Upper lobe of left lung (tissue), 4 donors: ENCODE measurements around the gene QKI.

ENCODE experiments used
- EP300 ChIP-seq, 4 donors: sonication (generic); formaldehyde crosslinking; IDR thresholded peaks; one replicate each; pipeline ENCODE4 v1.5.1; 2017; ENCODE audit warnings: antibody characterized with exemption in 4 of 4, control low read depth in 2 of 4
- TF ChIP-seq, protein P1 (sequence below), 6 experiments: fragments of 450-650 bp in 4 of 6; fragments of 200-600 bp in 2 of 6; sonication (generic) in 2 of 6; IDR thresholded peaks; one replicate each; pipeline ENCODE4 v1.5.1; 2016 to 2019; ENCODE audit warnings: antibody characterized with exemption in 6 of 6

DNA sequence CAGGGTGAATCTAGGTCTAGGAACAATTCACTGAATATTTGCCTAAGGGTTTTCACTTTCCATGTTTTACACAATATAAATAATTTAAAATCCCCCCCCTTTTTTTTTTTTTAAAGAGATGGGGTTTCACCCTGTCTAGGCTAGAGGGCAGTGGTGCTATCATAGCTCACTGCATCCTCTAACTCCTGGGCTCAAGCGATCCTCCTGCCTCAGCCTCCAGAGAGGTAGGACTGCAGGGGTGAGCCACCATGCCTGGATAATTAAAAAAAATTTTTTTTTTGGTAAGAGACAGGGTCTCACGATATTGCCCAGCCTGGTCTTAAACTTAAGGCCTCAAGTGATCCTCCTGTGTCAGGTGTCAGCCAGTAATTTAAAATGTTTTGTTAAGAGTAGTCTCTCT is 17.8 kb downstream of the QKI start:
- TF ChIP-seq EP300 (IDR thresholded peaks at IDR 0.05), result no peak
- TF ChIP-seq, protein P1, sequence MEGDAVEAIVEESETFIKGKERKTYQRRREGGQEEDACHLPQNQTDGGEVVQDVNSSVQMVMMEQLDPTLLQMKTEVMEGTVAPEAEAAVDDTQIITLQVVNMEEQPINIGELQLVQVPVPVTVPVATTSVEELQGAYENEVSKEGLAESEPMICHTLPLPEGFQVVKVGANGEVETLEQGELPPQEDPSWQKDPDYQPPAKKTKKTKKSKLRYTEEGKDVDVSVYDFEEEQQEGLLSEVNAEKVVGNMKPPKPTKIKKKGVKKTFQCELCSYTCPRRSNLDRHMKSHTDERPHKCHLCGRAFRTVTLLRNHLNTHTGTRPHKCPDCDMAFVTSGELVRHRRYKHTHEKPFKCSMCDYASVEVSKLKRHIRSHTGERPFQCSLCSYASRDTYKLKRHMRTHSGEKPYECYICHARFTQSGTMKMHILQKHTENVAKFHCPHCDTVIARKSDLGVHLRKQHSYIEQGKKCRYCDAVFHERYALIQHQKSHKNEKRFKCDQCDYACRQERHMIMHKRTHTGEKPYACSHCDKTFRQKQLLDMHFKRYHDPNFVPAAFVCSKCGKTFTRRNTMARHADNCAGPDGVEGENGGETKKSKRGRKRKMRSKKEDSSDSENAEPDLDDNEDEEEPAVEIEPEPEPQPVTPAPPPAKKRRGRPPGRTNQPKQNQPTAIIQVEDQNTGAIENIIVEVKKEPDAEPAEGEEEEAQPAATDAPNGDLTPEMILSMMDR (IDR thresholded peaks at IDR 0.05), result no peak
